Daoy (cell line): Measurements from ENCODE around the gene CD19. TPM values are rescaled to one million over a fixed set of nuclear protein-coding genes. Genes with fewer than 3 reads are reported as not detected.
"Not testable (repeated sequence)": the region's sequence is repeated elsewhere in the genome, so short reads cannot be mapped to it uniquely, and the experiment has no call there.

ENCODE experiments used
- DNase-seq: peaks from one replicate; pipeline ENCODE4 v3.0.0-alpha.2; 2015; ENCODE audit warnings: low read depth
- total RNA-seq: library from RNA; depleted of rRNA; stranded (reverse); fragments of >200 nt; shearing (Covaris generic); gene quantifications from 2 replicates; pipeline ENCODE4 v1.2.3, GENCODE V29; 2014; rRNA removed

CD19 gene
- not detected in 2 replicates for total RNA-seq

DNA sequence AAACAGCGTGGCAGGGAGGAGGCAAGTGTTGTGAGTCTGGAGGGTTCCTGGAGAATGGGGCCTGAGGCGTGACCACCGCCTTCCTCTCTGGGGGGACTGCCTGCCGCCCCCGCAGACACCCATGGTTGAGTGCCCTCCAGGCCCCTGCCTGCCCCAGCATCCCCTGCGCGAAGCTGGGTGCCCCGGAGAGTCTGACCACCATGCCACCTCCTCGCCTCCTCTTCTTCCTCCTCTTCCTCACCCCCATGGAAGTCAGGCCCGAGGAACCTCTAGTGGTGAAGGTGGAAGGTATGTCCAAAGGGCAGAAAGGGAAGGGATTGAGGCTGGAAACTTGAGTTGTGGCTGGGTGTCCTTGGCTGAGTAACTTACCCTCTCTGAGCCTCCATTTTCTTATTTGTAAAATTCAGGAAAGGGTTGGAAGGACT lies at the start of gene CD19:
TSS of gene CD19 (plus strand) at position 171 of the 425 bp plus-strand sequence. CDS start at position 201, 30 bp downstream.
- DNase-seq: no peak

GRCh38 chr16:28882551-28883160 lies 49.1 kb upstream of the CD19 start:
- DNase-seq: no peak

DNA sequence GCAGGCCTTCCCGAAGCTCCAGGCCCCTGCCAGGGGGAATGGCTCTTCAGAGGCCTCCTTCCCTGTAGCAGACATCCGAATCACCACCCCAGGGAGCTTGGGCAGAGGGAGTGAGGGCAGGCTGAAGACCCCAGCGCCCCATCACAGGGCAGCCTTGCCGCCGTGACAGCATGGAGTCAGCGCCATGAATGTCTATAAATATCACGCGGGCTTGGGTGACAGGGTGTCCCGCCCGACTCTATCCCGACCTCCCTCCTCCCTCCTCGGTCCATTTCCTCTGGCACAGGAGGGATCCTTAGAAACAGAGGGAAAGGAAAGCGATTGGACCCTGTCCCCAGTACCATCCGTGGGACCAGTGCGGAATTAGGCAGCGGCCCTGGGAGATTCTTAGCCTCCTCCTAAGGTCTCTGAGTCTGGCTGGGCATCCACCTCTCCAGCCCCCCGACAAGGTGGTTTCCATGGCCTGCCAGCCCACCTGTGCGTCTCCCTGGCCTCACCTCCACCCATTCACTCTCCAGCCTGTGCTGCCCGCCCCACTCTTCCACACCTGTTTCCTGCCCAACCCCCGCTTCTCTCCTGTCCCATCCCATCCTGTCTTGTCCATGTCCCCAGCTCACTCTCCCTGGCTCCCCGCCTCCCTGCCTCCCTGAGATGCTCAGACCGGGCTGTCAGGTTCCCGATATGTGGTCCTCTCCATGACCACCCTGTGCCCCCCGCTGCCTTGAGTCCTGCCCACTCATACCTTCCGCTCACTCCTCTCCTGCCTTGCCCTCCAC lies 48.4 kb upstream of the CD19 start:
- no peak for DNase-seq

DNA sequence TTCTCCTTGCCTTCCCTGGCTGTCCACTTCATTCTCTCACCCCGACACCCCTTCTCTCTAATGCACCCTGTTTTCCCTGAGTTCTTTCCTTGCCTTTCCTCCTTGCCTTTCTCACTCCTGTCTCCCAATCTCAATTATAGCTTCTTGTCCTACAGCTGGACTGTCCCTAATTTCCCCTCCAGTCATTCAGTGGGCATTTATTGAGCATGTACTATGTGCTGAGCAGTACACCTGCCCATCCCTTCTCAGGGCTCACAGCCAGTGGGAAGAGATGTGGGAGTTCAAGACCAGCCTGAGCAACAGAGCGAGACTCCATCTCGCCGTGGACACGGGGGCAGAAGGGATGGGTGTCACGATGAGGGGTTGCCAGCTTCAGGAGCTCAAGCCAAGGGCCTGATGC lies 47.7 kb upstream of the CD19 start:
- no peak for DNase-seq

DNA sequence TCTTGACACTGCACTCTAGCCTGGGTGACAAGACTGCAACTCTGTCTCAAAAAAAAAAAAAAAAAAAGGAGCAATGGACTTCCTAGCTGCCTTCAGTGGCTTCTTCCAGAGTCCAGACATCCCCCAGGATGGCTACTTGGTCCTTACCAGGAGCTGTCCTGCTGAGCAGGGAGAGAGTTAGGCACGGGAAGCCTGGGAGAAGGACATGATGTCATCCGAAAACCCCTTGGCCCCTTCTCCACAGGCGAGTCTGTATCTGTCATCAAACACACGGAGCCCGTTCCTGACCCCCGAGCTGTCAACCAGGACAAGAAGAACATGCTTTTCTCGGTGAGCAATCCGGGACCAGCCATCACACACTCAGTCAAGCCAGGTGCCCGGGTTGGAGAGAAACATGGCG lies 44.8 kb upstream of the CD19 start:
- DNase-seq: no peak

DNA sequence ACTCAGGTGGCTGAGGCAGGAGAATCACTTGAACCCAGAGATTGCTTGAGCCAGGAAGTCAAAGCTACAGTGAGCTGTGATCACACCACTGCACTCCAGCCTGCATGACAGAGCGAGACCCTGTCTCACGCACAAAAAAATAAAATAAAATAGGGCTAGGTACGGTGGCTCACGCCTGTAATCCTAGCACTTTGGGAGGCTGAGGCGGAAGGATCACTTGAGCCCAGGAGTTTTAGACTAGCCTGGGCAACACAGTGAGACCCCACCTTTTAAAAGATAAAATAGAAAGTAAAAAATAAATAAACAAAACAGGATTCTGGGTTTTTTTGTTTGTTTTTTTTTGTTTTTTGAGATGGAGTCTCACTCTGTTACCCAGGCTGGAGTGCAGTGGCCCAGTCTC lies 41.4 kb upstream of the CD19 start:
- DNase-seq: not testable (repeated sequence)

- DNase-seq: no peak
These were observed 39.5 kb upstream of the CD19 start for GRCh38 chr16:28891964-28892890.

GRCh38 chr16:28893291-28893690 lies 38.5 kb upstream of the CD19 start:
- no peak for DNase-seq

- DNase-seq: no peak
These were observed 36.2 kb upstream of the CD19 start for GRCh38 chr16:28895609-28896008.

DNA sequence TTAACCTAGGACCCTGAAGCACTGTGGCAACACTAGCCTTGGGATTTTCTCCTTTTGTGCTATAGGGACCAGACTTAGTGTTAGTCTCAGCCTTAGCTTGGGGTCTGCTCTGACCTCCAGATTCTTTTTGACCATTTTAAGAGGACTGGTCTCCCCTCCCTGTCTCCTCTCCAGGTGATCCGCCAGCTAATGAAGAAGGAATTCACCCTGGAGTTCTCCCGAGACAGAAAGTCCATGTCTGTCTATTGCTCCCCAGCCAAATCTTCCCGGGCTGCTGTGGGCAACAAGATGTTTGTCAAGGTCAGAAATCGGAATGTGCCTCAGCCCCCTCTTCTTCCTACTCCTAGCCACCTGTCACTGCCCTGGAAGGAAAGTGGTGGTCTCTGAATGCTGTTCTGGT lies 33.9 kb upstream of the CD19 start:
- DNase-seq: no peak

DNA sequence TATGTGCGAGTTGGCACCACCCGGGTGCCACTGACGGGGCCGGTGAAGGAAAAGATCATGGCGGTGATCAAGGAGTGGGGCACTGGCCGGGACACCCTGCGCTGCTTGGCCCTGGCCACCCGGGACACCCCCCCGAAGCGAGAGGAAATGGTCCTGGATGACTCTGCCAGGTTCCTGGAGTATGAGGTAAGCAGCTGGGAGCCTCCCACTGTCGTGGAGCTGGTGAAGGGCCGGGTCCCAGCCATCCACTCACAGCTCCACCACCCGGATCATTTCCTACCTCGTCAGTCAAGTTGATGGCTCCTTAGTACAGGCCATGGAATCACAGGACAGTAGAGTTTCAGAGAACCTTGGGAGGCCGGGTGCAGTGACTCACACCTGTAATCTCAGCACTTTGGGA lies 33.5 kb upstream of the CD19 start:
- DNase-seq: peak; percentile 52

DNA sequence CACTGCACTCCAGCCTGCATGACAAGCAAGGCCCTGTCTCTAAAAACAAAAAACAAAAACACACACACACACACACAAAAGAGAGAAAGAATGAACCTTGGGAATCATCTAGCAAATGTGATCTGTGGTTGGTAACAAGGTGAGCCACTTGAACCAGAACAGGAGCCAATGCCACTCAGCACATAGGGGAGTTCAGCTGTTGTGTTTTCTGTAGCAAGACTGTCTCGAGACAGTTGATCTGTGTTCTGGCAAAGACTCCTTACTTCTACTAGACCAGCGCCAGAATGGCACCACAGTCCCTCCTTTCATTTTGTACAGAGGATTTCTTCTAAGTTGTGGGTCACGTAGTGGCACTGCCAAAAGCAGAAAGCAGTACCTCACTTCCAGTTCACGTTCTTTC lies 32.8 kb upstream of the CD19 start:
- DNase-seq: no peak

- no peak for DNase-seq
These were observed 31.7 kb upstream of the CD19 start for GRCh38 chr16:28899882-28900590.

GRCh38 chr16:28900601-28901000 lies 31.2 kb upstream of the CD19 start:
- no peak for DNase-seq

- no peak for DNase-seq
These were observed 29.9 kb upstream of the CD19 start for GRCh38 chr16:28901862-28902261.

- no peak for DNase-seq
These were observed 28.9 kb upstream of the CD19 start for GRCh38 chr16:28902909-28903308.

GRCh38 chr16:28903344-28904042 lies 28.3 kb upstream of the CD19 start:
- no peak for DNase-seq

- no peak for DNase-seq
These were observed 27.4 kb upstream of the CD19 start for GRCh38 chr16:28904363-28904762.

- no peak for DNase-seq
These were observed 26.9 kb upstream of the CD19 start for GRCh38 chr16:28904828-28905227.

DNA sequence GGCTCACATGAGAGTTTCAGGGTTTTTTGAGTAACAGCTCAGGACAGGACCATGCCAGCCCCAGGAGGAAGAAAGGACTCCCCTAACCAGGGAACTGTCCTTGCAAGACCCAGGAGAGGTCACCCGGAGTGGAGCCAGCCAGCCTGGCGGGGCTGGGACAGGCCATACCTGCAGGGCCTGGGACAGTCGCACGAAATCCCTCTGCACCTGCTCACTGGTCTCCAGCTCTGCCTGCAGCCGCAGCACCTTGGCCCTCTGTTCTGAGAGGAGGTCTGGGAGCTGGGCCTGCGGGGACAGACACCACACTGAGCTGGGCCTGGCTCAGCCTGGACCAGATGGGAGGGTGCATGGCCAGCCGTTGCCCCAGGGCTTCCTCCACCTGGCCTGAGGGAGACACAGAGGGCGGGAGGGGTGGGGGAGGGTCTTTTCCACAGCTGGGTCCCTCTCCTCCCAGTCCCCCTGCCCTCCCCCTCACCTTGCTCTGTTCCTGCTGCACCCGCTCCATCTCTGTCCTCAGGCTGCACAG lies 26.5 kb upstream of the CD19 start:
- no peak for DNase-seq
